ENCODE data around the gene MDFIC2. TPM values are rescaled to one million over a fixed set of nuclear protein-coding genes. Genes with fewer than 3 reads are reported as not detected.
A peak's percentile ranks its signal among the peaks of the same experiment; 100 is the strongest.

Gene MDFIC2
- total and polyA plus RNA-seq, 2 of the 13 experiments (the other 11 are each of a cell fraction or from before 2014, with no cell fraction given): not detected

DNA sequence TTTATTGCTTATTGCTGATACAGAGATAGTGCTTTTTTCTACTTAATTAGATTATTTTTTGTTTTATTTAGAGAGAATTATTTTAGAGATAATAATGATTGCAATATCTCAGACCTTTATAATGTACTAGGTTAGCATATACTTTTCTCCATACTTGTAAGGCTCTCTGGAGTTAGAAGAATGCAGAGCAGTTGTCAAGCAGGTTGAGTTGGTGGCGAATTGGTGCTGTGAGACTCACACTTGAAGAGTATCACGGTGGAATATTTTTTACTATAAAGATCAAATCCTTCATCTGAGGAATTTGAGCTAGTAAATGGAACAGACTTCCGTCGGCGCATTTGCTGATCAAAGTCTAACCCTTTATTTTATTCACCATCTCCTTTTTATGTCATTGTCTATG lies 47.3 kb upstream of the MDFIC2 start:
- H3K79me2 ChIP-seq (ENCODE audit: insufficient read depth, low read length): no peaks in the 10 kb centered on the region
- TF ChIP-seq RARG (CRISPR knock-in tag; IDR thresholded peaks at IDR 0.05; ENCODE audit: low read depth) (no peak), ZBTB39 (CRISPR knock-in tag; IDR thresholded peaks at IDR 0.05) (no peak), GABPB1 (CRISPR knock-in tag; IDR thresholded peaks at IDR 0.05) (no peak), CAMTA2 (CRISPR knock-in tag; IDR thresholded peaks at IDR 0.05; ENCODE audit: borderline replicate concordance) (no peak)
- DNase-seq (ENCODE audit: low spot score): no peak
- H3K27ac ChIP-seq (ENCODE audit: extremely low read length, insufficient read depth, low read length): no peak overlapping the region
- in situ Hi-C loops (cut with HindIII; ENCODE audit: extremely low pct_ligation_motif_present, low pct_unique_long_range_greater_than_20kb): loop anchor here (10.0 kb wide), 2 partner anchors 235 to 295 kb away; no protein-coding TSS in a partner anchor
- no TSS peak for BruUV-seq (replicated peaks)
- no peak overlapping the region for H3K4me3 ChIP-seq (replicated peaks in 1 of 3; ENCODE audit: insufficient read depth in 1 of 3, low read depth in 2 of 3, low read length in 3 of 3)
- no peaks in the 10 kb centered on the region for H3K27me3 ChIP-seq (ENCODE audit: control insufficient read depth in 1 of 2, insufficient read depth in 2 of 2, low read length in 2 of 2)
- H4K20me1 ChIP-seq (ENCODE audit: insufficient read depth, low read length): no peaks in the 10 kb centered on the region
- intact Hi-C loops (cut with micrococcal nuclease; ENCODE audit: unreplicated experiment): loop anchor here (1.0 kb wide), 3 partner anchors 239 to 295 kb away; no protein-coding TSS in a partner anchor
- peaks cover 12% of the 10 kb centered on the region; the same call in 1 of the 2 replicates for H3K9me3 ChIP-seq (ENCODE audit: low read length)
- no peak overlapping the region for H3K4me2 ChIP-seq (ENCODE audit: low read depth, low read length)
- no peak overlapping the region for H2AFZ ChIP-seq (ENCODE audit: low read length)
- H3K36me3 ChIP-seq (replicated peaks in 1 of 2; ENCODE audit: control insufficient read depth in 1 of 2, insufficient read depth in 2 of 2, low read length in 2 of 2): no peaks in the 10 kb centered on the region
- no peak for ATAC-seq
- POLR2A ChIA-PET: no interaction called here
- no peak for FAIRE-seq
- no peak overlapping the region for H3K9ac ChIP-seq (ENCODE audit: insufficient read depth, low read depth, low read length)
- 6% methylated on average over 5 of the region's 5 CpGs for WGBS (ENCODE audit: low lambda C conversion rate)
- CTCF ChIA-PET (ENCODE audit: low intra/inter-chr PET ratio, low total read pairs): interaction anchor here (0.8 to 2.7 kb wide), 3 partner anchors 239 to 295 kb away, joined by 5 to 17 read pairs (median 15); no protein-coding TSS in a partner anchor
- no peaks in the 10 kb centered on the region for H3K4me1 ChIP-seq (ENCODE audit: insufficient read depth, low read length)

- H3K27me3 ChIP-seq (ENCODE audit: control insufficient read depth in 1 of 2, insufficient read depth in 2 of 2, low read length in 2 of 2): no peaks in the 10 kb centered on the region
- H3K27ac ChIP-seq (ENCODE audit: extremely low read length, insufficient read depth, low read length): no peak overlapping the region
- H3K4me1 ChIP-seq (ENCODE audit: insufficient read depth, low read length): no peaks in the 10 kb centered on the region
- 3% methylated on average over 3 of the region's 3 CpGs for WGBS (ENCODE audit: low lambda C conversion rate)
- intact Hi-C loops (cut with micrococcal nuclease; ENCODE audit: unreplicated experiment): loop anchor here (1.0 kb wide), 3 partner anchors 239 to 295 kb away; no protein-coding TSS in a partner anchor
- no peaks in the 10 kb centered on the region for H3K79me2 ChIP-seq (ENCODE audit: insufficient read depth, low read length)
- ATAC-seq (no peak), FAIRE-seq (peak; percentile 53), DNase-seq (ENCODE audit: low spot score) (peak; percentile 2)
- no peaks in the 10 kb centered on the region for H3K36me3 ChIP-seq (replicated peaks in 1 of 2; ENCODE audit: control insufficient read depth in 1 of 2, insufficient read depth in 2 of 2, low read length in 2 of 2)
- no peak overlapping the region for H3K9ac ChIP-seq (ENCODE audit: insufficient read depth, low read depth, low read length)
- CTCF ChIA-PET (ENCODE audit: low intra/inter-chr PET ratio, low total read pairs): interaction anchor here (0.8 to 2.7 kb wide), 3 partner anchors 239 to 295 kb away, joined by 5 to 17 read pairs (median 15); no protein-coding TSS in a partner anchor
- POLR2A ChIA-PET: no interaction called here
- no TSS peak for BruUV-seq (replicated peaks)
- peaks cover 6% of the 10 kb centered on the region; the same call in 1 of the 2 replicates for H3K9me3 ChIP-seq (ENCODE audit: low read length)
- H3K4me3 ChIP-seq (replicated peaks in 1 of 3; ENCODE audit: insufficient read depth in 1 of 3, low read depth in 2 of 3, low read length in 3 of 3): no peak overlapping the region
- H4K20me1 ChIP-seq (ENCODE audit: insufficient read depth, low read length): no peaks in the 10 kb centered on the region
- no peak overlapping the region for H2AFZ ChIP-seq (ENCODE audit: low read length)
- no peak overlapping the region for H3K4me2 ChIP-seq (ENCODE audit: low read depth, low read length)
- in situ Hi-C loops (cut with HindIII; ENCODE audit: extremely low pct_ligation_motif_present, low pct_unique_long_range_greater_than_20kb): loop anchor here (10.0 kb wide), 2 partner anchors 234 to 294 kb away; no protein-coding TSS in a partner anchor
- no peak for TF ChIP-seq ZNF703 (CRISPR knock-in tag; IDR thresholded peaks at IDR 0.05; ENCODE audit: borderline replicate concordance)
- TF ChIP-seq ZNF24 (IDR thresholded peaks at IDR 0.05): no peak
- no peak for TF ChIP-seq EEA1 (CRISPR knock-in tag; IDR thresholded peaks at IDR 0.05; ENCODE audit: borderline replicate concordance)
- TF ChIP-seq SMC3 (IDR thresholded peaks at IDR 0.05; ENCODE audit: low read length): peak; percentile 54; the same call in 1 of the 2 replicates
- TF ChIP-seq POLR2G (IDR thresholded peaks at IDR 0.05; ENCODE audit: low read depth, low read length): no peak
- TF ChIP-seq, protein P1, sequence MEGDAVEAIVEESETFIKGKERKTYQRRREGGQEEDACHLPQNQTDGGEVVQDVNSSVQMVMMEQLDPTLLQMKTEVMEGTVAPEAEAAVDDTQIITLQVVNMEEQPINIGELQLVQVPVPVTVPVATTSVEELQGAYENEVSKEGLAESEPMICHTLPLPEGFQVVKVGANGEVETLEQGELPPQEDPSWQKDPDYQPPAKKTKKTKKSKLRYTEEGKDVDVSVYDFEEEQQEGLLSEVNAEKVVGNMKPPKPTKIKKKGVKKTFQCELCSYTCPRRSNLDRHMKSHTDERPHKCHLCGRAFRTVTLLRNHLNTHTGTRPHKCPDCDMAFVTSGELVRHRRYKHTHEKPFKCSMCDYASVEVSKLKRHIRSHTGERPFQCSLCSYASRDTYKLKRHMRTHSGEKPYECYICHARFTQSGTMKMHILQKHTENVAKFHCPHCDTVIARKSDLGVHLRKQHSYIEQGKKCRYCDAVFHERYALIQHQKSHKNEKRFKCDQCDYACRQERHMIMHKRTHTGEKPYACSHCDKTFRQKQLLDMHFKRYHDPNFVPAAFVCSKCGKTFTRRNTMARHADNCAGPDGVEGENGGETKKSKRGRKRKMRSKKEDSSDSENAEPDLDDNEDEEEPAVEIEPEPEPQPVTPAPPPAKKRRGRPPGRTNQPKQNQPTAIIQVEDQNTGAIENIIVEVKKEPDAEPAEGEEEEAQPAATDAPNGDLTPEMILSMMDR (CRISPR knock-in tag; IDR thresholded peaks at IDR 0.05): peak; percentile 62
- no peak for TF ChIP-seq MZF1 (CRISPR knock-in tag; IDR thresholded peaks at IDR 0.05; ENCODE audit: borderline replicate concordance)
- TF ChIP-seq NFKBIZ (CRISPR knock-in tag; IDR thresholded peaks at IDR 0.05): no peak
- no peak for TF ChIP-seq DRAP1 (CRISPR knock-in tag; IDR thresholded peaks at IDR 0.05)
These were observed 46.6 kb upstream of the MDFIC2 start for GRCh38 chr3:70358978-70359580.
